Activated T-cell treated with anti-CD3 and anti-CD28 coated beads, Interleukin-2, amount 50 U/mL, for 48 hours (primary cell): ENCODE results near the gene ZRANB1.

Experiments
- DNase-seq, 2 experiments: peaks; one replicate each; pipeline ENCODE4 v3.0.0-alpha.2; 2020

ZRANB1 gene

DNA sequence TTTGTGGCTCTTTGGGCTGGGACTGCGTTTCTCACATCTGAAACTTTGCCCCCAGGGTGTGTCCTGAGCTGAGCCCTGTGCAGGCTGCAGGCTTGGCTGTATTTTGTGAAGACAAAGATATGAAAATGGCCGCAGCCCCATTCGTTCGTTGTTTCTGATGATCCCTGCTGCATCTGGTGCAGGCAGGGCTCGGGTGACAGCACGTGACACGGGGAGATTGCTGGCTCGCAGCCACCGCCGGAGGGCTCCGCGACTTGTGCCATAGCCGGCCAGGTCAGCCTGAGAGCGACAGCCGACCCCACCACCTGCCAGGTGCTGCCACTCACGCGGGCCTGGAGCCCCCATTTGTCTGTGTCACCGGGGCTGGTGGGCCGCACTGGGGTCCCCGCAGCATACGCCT, 81.3 kb downstream of the ZRANB1 start:
- no peak for DNase-seq

DNA sequence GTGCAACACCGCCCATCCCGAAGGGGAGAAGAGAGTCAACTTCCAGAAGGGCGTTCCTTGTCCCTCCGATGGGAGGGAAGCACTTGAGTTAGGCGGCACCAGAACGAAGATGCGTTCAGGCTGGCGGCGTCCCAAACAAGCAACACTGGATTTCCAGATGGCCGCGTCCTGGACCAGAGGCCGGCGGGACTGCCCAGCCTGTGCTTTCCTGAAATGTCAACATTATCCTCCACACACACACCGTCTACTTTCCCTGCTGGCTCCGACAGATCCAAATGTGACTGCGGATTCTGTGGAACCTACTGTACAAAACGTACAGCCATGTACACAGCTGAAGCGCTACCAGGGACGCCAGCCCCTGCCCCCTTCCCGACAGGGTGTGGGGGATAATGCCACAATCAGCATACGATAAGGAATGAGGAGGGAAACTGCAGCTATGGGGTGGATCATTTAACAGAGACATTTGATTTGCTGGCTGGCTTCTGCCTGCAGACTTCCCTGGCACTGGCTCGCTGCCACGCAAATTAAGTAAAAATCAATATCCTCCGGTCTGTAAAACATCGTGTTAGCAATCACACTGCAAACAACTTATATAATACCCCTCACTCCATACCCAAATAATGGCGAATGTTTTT, 82.1 kb downstream of the ZRANB1 start:
- DNase-seq, result no peak

DNA sequence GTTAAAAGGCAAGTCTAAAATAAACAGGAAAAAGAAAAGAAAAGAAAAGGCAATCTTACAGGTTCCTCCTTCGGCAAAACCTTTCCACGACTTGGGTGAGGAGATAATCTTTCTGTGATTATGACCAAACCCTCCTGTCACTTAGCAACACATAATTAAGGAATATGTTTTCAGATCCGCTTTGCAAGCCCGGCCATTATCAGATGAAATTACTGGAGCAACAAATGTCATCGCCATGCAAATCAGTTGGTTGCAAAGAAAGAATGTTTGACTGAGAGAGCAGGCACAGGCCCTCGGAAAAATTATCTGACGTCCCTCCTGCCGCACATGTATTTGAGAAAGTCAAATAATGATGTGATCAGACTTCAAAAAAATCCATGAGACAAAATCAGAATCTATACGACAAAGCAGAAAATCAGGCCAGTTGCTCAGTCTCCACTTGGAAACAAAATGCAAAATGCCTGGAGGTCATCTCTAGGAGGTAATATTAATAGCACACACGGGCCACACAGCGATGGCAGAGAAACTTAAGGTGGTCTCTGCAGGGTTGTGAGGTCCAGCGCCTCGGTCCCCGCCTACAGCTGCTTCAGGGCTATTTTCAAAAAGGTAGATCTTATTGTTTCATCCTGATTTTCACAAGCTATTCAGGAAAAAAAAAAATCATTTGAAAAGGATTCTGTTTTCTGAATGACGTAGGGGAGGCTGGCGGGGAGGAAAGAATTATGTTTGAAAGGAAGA, 82.7 kb downstream of the ZRANB1 start:
- no peak for DNase-seq

DNA sequence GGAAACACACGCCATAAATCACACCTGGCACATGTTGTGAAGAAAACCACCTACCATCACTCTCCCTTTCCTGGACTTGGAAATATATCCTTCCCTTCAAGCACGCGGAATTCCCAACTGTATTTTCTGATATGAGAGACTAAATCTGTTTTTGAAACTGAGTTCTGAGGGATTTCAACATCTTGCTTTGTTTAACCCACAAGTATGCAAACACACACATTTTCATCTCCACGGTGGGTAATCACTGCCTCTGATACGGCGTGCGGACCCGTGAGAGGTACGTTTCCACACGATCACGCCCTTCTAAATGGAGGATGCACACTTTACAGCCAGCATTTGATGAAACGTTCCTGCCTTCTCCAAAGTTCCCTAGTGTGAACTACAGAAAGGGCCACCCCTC, 83.4 kb downstream of the ZRANB1 start:
- no peak for DNase-seq

DNA sequence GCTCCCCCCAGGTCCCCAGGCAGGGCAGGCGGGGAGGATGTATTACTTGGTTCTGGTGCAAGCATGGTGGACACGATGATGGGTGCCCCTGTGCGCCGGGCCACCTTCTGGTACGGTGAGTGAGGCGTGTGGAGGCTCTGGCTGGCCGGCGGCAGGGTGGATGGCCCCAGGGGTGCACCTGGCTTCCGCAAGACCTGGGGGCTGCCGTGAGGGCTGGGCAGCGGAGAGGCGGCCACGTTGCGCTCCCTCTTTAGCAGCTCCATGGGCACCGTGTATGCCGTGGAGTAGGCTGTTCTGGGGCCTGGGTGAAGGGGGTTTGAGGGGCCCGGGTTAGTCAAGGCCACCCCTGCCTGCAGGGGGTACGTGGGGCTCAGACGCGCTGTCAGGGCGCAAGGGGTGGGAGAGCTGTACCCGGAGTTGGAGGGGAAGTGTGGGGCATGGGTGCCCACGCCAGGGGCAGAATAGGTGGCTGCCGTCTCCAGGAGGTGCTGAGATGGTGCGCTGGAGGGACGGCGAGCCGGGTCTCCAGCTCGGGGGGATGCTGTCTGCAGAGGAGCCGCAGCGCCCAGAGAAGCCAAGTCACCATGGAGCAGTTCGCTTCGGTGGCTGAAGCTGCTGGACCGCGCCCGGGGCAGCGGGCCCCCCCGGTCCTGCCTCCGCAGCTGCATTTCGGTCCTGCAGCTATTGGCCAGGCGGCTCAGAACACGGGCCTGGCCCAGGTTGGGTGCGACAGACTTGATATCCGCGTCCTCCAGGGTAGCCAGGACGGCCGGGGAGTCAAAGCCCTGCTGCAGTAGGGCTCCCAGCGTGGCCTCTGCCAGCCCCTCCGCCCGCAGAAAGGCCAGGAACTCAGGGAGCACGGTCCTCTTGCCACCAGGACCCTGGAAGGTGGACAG, 84.4 kb downstream of the ZRANB1 start:
- no peak for DNase-seq

DNA sequence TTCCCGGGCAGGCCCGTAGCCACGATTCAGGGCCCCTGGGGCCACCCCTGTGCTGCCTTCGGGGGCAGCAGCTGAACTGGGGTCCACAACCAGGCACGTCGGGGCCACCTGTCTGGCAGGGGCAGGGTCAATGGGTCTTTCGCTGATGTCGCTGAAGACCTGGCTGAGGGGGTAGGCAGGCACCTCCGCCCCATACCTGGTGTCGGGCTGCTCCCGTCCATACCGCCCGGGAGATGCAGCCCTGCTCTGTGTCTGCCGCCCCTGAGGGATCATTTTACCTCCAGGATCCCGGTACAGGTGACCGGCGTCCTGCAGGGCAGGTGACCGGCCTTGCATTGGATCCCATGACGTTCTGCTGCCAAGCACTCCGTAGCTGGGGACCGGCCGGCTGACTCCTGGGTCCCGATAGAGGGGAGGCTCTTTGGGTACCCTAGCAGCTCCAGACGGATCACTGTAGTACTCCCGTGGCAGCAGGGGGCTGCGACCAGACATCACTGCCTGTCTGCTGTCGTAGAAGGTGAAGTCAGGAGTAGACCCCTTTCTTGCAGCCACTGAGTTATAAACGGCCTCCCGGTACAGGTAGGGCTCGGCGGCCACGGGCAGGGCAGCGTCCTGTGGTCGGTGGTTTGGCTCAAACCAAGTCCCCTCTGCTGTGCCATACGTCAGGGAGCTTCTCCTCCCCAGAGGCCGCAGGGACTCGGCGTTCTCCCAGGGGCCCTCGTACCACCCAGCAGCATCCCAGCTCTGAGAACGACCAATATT, 85.2 kb downstream of the ZRANB1 start:
- no peak for DNase-seq

DNA sequence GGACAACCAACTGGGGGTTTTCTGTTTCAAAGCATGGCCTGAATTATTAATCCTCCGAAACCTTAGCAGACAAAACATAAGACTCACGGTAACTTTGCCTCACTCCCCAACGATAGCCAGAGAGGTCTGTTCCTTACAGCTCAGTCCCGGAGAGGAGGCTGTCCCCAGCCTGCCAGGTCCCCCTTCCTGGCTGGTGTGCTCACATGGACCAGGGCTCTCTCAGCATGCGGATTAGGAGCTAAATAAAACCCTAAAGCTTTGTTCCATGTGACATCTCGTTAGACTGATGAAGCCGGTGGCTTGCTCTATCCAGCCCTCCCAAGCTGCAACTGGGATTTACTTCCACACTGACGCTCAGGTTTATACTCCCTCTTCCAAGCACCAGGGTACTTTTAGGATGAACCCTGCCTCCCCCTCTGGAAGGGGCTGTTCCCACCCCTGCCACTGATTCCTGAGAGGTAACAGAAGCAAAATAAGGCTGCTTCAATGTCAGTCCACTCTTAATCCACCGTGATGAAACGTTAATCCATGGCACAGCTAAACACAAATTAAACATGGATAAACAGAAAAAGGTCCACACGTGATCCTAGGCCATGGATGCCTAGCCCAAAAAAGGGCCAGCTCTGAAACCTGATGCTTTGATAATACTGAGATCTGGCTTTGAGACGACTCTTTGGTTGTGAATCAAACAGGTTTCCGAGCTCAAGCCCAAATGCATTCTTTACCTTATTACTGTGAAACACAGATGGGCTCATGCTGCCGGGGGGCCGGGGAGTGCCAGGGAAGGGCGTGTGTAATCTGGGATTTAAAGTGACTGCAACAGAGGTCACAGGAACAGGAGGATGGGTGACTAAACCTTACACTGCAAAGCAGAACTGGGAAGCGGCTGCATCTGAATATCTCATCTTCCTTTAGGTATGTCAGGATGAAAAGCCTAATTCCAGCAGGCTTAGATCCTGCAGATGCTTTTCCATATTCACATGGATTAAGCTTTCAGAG, 86.2 kb downstream of the ZRANB1 start:
- DNase-seq, result no peak

DNA sequence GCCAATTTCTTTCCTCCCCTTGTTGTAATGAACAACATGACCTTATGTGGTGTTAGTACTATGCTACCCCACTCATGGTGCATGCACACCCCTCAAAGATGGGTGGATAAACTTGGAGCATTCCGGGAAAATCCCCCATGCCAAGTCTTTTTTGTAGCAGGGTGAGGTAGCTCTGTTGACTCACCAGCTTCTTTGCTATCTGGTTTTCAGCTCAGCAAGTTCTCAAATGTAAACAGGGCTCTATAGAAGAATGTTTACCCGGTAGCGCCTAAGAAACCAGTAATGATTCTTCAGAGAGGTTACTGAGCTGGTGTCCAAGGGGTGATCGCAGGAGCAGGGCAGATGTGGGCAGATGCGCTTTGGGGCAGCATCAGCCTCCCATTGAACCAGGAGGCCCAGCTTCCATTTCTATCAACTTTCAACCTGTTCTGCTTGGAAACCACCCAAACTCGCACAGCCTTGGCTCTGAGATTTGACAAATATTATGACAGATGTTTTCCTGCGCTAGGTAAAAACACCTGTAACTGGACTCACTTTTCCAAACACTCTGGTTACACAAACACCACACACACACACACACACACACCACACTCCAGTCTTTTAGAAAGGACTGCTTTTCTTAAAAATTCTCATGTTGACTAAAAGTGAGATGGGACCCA, 87.8 kb downstream of the ZRANB1 start:
- no peak for DNase-seq

DNA sequence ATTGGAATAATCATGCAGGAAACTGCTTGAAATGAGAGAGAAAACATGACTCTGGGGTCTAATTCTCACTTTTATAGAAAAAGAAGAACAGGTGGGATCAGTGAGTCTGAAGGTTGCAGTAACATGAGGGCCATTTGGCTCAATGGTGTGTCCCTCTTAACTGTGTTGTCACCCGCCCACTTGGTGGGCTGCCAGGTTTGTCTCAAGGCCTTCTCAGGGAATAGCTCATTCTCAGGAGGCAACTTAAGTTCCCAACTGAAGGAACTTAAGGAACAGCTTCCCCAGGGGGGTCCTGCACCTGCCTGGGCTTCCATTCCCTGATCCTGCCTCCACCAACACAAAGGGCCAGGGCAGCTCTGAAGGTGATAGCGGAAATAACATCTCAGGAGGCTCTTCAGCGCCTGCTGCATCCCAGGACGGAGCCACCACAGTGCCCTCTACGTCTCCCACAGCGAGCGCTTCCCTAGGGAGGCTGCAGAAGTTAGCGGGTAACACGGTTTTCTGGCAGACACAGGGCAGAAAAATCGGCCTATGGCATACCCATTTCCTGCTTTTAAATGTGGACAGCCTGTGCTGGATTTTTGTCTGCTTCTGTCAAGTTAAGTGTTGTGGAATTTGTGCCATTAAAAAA, 88.8 kb downstream of the ZRANB1 start:
- DNase-seq, result no peak

DNA sequence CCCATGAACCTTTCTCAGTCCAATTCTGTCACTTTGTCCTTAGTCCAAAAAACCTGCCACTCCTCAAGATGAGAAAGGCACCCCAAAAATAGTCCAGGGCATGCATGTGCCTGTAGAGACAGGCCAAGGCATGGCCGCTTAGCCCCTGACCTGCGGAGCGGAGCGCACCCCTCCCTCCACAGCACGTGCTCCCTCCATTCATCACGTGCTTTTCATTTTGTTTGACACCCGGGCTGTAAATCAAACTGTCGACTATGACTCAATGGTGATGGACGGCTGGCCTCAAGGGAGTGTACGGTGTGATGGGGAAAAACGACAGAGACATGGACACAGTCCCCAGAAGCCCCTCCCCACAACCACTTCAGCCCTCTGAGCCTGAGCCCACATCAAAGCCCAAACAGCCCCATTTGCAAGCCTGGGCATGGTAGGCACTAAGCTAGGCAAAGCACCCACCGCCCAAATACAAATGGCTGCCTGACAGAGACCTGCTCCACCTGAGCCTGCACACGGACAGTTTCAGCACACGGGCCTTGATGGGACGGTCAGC, 90.6 kb downstream of the ZRANB1 start:
- no peak for DNase-seq

DNA sequence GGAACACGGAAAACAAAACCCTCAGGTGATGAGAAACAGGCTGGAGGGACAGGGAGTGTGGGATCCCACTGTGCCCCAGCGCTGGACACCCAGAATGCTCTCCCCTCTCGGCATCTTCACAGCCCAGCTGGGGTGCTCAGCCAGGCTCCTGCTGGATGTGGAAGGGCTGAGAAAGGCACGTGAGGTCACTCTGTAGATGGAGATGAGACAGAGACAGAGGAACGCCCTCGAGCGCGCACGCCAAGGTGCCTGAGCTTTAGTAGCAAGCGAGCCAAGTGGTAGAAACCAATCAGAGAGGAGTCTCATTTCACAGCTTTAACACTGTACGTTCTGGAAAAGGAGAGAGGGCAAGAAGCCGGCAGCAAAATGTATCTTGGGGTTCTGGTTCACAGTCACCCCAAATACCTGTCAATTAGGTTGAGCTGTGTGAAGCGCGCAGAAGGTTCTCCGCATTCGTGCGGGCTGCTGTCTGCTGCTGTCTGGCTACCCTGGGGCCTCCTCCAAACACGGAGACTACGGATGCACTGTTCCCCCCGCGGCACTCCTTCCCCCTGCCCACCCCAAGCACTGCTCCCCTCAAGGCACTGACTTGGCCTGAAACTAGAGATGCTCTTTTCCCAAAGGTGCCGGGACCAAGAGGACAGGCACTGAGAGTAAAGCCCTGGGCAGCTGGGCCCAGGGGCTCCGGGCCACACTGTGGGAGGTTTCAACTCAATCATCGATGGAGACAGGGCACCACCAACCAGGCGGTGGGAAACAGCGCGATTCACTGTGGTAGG, 91.4 kb downstream of the ZRANB1 start:
- DNase-seq, result no peak

DNA sequence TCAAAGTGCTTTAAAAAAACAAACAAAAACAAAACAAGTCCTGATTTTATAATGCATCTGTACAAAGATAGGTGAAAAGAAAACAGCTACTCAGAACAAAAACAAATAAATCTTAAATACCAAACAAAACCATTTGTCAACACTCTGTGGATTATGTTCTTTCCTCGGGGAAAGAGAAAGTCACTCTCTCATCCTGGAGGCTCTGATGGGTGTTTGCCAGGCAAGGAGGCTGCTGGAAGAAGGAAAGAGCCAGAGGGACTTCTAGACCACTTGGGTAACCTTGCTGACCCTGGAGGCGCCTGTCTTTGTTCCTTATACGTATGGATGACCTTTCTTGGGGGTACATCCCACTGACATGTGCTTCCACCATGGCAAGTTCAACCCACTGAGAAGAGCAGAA, 92.8 kb downstream of the ZRANB1 start:
- no peak for DNase-seq

DNA sequence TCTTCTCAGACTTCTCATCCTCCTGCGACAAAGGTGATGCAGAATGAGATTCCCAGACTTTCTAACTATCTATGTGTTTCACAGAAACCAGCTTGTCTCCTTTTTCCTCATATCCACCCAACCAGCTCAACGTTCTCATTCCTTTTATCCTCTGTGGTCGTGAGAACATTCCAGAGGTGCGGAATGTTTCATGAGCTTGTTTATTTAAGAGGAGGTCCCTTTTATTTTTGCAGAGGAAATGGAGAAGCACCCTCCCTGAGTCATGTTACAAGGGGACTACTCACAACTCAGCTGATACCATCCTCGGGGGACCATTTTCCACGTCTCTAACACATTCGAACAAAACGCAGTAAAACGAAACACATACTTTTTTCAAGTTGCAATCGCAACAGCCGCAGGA, 93.2 kb downstream of the ZRANB1 start:
- DNase-seq, result no peak

DNA sequence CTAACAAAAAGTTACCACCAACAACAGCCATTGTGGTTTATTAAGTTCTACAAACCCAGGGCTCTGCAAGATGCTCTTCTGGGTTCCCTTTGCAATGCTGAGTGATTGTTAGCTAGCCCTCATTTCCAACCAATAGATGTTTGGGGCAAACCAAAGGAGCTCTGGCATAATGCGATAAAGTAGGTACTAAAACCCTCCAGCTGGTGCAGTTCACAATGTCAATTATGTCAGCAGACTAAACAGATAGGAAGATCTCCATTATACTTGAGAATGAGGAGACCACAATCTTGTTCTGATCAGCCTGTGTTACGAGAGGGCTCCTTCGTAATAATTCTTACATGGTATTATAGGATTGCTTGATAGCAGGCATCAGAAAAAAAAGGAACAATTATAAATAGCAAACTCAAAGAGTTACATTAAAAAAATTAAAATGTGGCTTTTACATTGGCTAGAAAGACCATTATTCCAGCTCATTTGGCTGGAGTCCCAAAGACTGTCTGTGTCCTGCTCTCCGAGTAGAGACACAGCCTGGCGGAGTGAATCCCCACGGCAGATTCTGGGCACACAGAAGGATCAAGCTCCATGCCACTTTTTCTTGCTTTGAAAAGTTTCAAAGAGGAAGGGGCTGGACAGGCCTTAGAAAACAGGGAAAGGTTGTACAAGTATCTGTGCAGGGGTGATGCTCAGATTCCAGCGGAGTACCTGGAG, 93.8 kb downstream of the ZRANB1 start:
- DNase-seq, result no peak

DNA sequence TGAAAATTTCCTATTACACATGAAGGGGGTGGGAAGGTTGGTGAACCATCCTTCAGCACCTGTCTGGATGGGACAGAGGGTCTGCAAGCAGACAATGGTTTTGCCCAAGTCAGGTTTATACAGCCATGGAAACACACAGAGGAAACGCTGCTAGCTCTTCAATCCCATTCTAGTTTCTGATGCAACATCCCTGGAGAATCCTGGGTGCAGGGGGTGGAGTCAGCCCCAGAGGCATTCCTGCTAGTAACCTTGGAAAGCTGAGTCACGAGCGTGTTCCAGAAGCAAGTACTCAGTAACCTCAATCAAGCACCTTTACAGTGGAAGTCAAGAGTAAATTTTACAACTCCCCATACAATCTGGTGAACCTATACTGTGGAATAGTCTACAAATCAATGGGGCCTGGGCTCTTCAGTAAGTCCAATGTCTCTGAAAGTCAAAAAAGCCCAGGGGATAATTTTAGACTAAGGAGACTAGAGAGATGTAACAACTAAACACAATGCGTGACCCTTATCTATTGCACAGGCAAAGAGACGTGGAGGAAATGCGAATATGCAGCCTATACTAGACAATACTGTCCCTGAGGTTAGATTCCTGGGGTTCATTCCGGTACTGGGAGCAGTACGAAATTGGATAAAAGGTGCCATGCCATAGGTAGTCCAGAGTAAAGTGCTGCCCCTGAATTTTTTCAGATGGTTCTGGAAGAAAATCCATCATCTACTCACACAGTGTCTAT, 95.4 kb downstream of the ZRANB1 start:
- no peak for DNase-seq
